Central memory CD8-positive, alpha-beta T cell (primary cell): Measurements from ENCODE around the gene CRAT.

Experiments
- ATAC-seq: fragments of 150-1000 bp; cut with Tn5 transposase; replicated peaks from 2 replicates; pipeline ENCODE4 v1.10.0; 2022; ENCODE audit warnings: mild to moderate bottlenecking, moderate FRiP score, moderate number of reproducible peaks; ENCODE audit not compliant: poor library complexity, severe bottlenecking; ENCODE audit errors: extremely low read depth
- DNase-seq, 2 donors: peaks; one replicate each; pipeline ENCODE4 v3.0.0; 2021; ENCODE audit warnings: low spot score in 2 of 2
- H3K27ac Mint-ChIP-seq: one replicate; pipeline ENCODE4 v1.8.0; 2022; ENCODE audit warnings: low read depth, mild to moderate bottlenecking, moderate library complexity, mixed read lengths
- H3K27me3 Mint-ChIP-seq: one replicate; pipeline ENCODE4 v1.8.0; 2022; ENCODE audit warnings: mixed read lengths
- H3K36me3 Mint-ChIP-seq: one replicate; pipeline ENCODE4 v1.8.0; 2022; ENCODE audit warnings: mild to moderate bottlenecking, moderate library complexity, mixed read lengths; ENCODE audit not compliant: insufficient read depth
- H3K4me1 Mint-ChIP-seq: one replicate; pipeline ENCODE4 v1.8.0; 2022; ENCODE audit warnings: mixed read lengths
- H3K4me3 Mint-ChIP-seq: one replicate; pipeline ENCODE4 v1.8.0; 2022; ENCODE audit warnings: mild to moderate bottlenecking, moderate library complexity, mixed read lengths
- H3K9me3 Mint-ChIP-seq: one replicate; pipeline ENCODE4 v1.8.0; 2022; ENCODE audit warnings: mixed read lengths

Gene CRAT

DNA sequence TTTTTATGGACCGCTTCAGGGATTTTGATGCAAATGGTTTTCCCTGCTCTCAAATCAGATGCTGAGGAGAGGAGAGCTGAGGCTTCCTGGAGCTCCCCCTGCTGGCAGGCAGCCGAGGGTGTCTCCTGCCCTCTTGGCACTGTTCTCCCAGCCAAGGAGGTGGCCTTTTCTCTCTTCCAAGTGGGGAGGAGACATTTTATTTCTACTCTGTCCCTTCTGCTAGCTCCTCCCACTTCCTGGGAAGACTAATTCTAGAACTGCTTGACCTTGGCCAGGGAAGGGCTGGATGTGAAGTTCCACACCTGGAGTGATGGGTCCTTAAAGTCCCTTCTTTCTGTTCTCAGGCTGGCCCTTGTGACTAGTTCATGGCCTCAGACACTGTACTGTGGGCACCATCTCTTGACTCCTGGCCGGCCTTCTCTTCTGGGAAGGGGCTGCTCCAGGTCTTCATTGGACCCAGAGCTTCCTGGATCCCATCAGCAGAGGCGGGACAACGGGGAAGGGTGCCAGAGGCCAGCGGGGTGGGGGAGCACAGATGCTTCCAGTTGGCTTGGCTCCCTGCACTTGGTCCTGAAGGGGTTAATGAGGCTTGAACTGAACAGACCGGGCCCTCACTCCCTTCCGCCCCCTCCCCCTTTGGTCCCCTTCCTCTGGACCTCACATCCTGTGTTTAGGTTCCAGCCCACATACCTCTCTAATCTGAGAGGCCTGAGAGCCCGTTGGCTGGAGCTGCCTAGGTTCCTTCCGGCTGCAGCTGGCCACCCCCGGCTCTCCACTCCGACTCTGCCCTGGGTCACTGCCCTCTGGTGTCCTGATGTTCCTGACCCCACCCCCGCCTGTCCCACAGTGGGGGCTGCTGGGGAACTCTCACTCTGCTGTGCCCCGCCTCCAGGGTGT is 32.7 kb upstream of the CRAT start:
- Mint-ChIP-seq H3K27ac (no peak overlapping the region), H3K9me3 (no peaks in the 10 kb centered on the region), H3K27me3 (no peaks in the 10 kb centered on the region), H3K4me3 (no peak overlapping the region), H3K36me3 (peaks cover 12% of the 10 kb centered on the region), H3K4me1 (peaks cover 31% of the 10 kb centered on the region)
- DNase-seq (peak; percentile 50 to 51), ATAC-seq (no peak)

DNA sequence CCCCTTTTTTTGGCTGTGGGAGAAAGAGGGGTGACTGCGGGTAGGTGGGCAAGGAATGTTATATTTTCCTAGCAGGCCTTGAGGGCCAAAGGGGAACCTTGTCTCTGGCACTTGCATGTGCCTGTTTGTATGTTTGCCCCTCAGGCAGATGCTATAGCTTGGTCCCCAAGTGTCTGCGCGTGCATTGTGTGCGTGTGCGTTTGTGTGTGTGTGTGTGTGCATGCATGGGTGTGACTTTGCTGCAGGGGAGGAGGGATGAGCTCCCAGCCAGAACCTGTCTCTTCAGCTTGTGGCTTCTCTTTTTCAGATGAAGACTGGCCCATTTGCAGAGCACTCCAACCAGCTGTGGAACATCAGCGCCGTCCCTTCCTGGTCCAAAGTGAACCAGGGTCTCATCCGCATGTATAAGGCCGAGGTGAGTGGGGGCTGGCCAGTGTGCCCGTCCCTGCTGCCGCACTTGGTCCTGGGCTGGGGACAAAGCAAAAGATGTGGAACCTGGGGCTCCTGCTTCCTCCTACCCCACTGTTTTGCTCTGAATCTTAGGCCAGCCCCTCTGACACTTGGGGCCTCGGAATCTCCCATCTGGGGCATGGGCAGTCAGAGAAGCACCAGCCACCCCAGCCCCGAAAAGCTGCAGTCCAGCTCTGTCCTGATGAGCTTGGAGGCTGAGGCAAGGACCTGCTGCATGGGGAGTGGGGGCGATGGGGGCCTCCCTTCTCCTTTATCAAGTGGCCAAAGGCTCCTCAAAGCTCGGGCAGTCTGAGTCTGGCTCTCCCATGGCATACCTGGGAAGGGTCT is 31.7 kb upstream of the CRAT start:
- H3K27me3 Mint-ChIP-seq = no peaks in the 10 kb centered on the region
- H3K4me3 Mint-ChIP-seq = no peak overlapping the region
- H3K27ac Mint-ChIP-seq = peak overlapping the region; percentile 84
- peaks cover 31% of the 10 kb centered on the region for H3K4me1 Mint-ChIP-seq
- ATAC-seq (no peak), DNase-seq (no peak)
- H3K36me3 Mint-ChIP-seq = peaks cover 15% of the 10 kb centered on the region
- no peaks in the 10 kb centered on the region for H3K9me3 Mint-ChIP-seq

DNA sequence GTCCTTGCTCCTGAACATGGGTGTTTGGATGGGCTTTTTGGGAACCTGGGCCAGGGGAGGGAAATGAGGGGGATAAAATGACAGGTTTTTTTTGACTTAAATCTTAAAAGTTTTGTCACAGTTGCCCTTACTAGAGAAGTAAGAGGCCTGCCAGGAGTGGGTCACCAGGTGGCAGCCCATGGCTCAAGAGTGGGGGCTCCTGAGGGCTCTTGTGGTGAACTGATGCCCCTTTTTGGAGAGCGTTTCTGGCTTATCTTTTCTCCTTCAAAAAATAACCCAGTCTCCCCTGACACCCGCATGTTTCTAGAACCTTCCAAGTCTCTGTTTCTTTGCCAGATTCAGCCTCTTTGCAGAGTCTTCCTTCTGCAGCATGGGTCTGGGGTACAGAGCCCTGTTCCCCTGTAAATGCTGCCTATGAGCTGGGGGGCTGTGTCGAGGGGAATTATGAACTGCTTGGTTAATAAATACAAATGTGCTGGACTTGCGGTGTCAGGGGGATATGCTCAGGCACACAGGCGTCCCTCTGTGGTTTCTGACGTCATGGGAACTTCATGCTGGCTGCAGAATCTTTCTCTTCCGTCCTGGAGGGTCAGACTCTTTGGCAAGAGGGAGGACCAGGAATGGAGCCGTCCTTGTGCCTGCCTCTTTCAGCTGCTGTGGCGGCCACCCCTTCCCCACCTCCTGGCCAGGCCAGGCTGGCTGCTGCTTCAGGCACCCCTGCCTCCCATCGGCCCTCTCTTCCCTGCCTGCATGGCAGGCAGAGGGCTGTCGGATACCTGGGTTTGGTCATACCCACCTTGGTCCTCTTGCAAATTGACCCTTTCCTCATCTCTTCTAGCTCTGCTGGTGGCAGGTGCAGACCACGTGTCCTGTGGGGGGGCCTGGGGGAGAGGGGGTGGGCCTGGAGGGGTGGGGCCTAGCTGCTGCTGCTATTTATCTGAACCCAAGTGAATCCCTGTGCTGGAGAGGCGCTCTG is 30.8 kb upstream of the CRAT start:
- Mint-ChIP-seq H3K27ac (peak overlapping the region; percentile 84), H3K36me3 (peaks cover 17% of the 10 kb centered on the region), H3K4me3 (peak overlapping the region; percentile 85), H3K4me1 (peaks cover 25% of the 10 kb centered on the region), H3K9me3 (no peaks in the 10 kb centered on the region), H3K27me3 (no peaks in the 10 kb centered on the region)
- DNase-seq (no peak), ATAC-seq (no peak)

DNA sequence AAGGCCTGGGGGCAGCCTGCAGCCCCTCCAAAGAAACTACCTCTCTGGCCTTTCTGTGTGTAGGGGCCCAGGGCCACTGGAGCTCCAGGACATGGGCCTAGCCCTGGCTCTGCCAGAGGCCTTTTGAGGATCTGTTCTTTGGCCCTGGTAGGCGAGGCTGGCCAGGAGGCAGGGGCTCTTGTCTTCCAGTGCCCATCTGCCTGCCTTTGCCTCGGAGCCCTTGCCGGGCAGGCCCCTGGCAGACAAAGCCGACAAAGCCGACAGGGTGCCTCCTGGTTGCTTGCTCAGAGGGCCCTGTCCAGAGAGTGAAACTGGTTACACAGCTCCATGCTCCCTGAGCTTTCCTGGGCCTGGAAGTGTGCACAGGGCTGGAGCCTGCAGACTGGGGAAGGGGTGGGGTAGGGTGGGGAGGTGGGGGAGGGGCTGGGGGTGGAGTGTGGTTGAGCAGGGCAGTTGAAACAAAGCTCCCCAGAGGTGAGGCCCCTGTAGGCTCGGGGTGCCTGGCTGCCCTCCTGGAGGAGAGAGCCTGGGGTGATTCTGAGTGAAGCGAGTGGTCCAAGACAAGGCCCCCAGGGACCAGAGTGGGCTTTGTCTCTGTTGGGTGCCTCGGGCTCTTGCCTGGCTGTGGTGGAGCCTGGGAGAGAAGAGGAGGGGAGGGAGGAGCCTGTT is 29.9 kb upstream of the CRAT start:
- Mint-ChIP-seq H3K4me1 (peaks cover 25% of the 10 kb centered on the region), H3K27ac (peak overlapping the region; percentile 84), H3K9me3 (no peaks in the 10 kb centered on the region), H3K4me3 (peak overlapping the region; percentile 85), H3K27me3 (no peaks in the 10 kb centered on the region), H3K36me3 (peaks cover 17% of the 10 kb centered on the region)
- DNase-seq (peak in 1 of 2 donors; percentile 27), ATAC-seq (no peak)

DNA sequence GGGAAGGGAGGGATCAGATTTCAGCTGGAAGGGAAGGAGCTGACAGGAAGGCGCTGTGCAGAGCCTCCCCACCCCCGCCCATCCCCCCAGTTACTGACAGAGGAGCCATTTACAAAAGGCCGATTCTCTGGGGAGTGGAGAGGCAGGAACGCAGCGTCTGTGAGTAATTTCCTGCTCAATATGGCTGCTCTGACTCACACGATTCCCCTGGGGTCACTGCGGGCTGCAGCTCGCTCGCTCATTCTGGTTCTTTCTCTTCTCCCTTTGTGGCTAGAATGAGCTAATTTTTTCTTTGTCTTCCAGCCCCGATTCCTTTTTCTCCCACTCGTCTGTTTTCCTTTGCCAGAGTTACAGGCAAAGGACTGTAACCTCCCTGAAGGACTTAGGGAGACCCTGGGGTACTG is 29.4 kb upstream of the CRAT start:
- Mint-ChIP-seq H3K36me3 (peaks cover 17% of the 10 kb centered on the region), H3K27ac (peak overlapping the region; percentile 84), H3K27me3 (no peaks in the 10 kb centered on the region), H3K4me3 (peak overlapping the region; percentile 85), H3K9me3 (no peaks in the 10 kb centered on the region), H3K4me1 (peaks cover 25% of the 10 kb centered on the region)
- ATAC-seq = peak; percentile 92
- DNase-seq = peak; percentile 33 to 54

GRCh38 chr9:129139233-129139992 is 28.8 kb upstream of the CRAT start:
- Mint-ChIP-seq H3K36me3 (peaks cover 21% of the 10 kb centered on the region), H3K4me3 (peak overlapping the region; percentile 85), H3K27ac (peak overlapping the region; percentile 84), H3K9me3 (no peaks in the 10 kb centered on the region), H3K4me1 (peaks cover 25% of the 10 kb centered on the region), H3K27me3 (no peaks in the 10 kb centered on the region)
- ATAC-seq = peak; percentile 76
- DNase-seq = peak; percentile 63 to 70

DNA sequence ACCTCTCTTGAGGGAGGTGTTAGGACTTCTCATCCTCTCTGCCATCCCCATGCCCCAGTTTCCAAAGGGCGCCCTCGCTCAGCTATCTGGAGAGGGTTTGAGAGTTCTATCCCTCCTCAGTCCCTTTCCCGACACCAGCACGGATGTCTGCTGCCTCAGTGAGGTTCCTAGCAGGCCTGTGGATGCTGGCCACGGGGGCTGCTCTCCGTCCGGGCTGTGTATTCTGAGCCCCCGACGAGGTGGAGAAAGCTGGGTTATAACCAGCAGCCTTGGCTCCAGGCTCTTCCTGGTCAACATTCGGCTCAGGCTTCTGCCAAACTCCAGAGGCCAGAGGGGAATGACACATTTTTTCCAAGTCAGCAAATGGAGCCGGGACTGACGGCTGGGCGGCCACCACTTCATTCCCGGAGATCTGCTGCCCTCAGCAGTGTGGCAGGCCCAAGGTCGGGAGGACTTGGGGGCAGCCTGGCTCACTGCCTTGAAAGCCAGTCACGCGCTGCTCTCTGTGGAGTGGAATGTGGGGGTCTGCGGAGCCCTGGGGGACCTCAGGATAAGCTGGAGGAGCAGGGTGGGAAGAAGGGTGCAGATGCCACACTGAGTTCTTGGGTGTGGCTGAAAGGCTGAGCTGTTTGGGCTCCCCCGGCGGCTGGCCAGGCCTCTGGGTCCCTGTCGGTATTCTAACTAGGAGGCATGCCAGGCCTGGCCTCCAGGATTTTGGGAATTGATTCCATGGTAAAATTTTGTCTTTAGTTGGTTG is 28.1 kb upstream of the CRAT start:
- DNase-seq (no peak), ATAC-seq (no peak)
- peaks cover 25% of the 10 kb centered on the region for H3K4me1 Mint-ChIP-seq

GRCh38 chr9:129138144-129138462 is 27.5 kb upstream of the CRAT start:
- no peaks in the 10 kb centered on the region for H3K9me3 Mint-ChIP-seq
- peaks cover 25% of the 10 kb centered on the region for H3K4me1 Mint-ChIP-seq
- ATAC-seq (no peak), DNase-seq (no peak)
- H3K36me3 Mint-ChIP-seq = peaks cover 20% of the 10 kb centered on the region
- no peak overlapping the region for H3K27ac Mint-ChIP-seq
- H3K27me3 Mint-ChIP-seq = no peaks in the 10 kb centered on the region
- H3K4me3 Mint-ChIP-seq = no peak overlapping the region

More for the DNA sequence above, 28.1 kb upstream of the CRAT start:
- no peaks in the 10 kb centered on the region for H3K9me3 Mint-ChIP-seq
- peak overlapping the region; percentile 84 for H3K27ac Mint-ChIP-seq
- H3K36me3 Mint-ChIP-seq = peaks cover 19% of the 10 kb centered on the region
- H3K27me3 Mint-ChIP-seq = no peaks in the 10 kb centered on the region
- H3K4me3 Mint-ChIP-seq = peak overlapping the region; percentile 85

- peaks cover 25% of the 10 kb centered on the region for H3K4me1 Mint-ChIP-seq
- no peak overlapping the region for H3K27ac Mint-ChIP-seq
- peaks cover 19% of the 10 kb centered on the region for H3K36me3 Mint-ChIP-seq
- ATAC-seq = no peak
- H3K9me3 Mint-ChIP-seq = no peaks in the 10 kb centered on the region
- H3K4me3 Mint-ChIP-seq = no peak overlapping the region
- no peaks in the 10 kb centered on the region for H3K27me3 Mint-ChIP-seq
- DNase-seq = no peak
Observed at GRCh38 chr9:129137292-129138143, 26.9 kb upstream of the CRAT start.

GRCh38 chr9:129136446-129137035 is 25.9 kb upstream of the CRAT start:
- ATAC-seq (no peak), DNase-seq (no peak)
- Mint-ChIP-seq H3K27ac (no peak overlapping the region), H3K36me3 (peaks cover 21% of the 10 kb centered on the region), H3K4me1 (peaks cover 25% of the 10 kb centered on the region), H3K27me3 (no peaks in the 10 kb centered on the region), H3K4me3 (no peak overlapping the region), H3K9me3 (no peaks in the 10 kb centered on the region)
